Astrocyte (in vitro differentiated cells and primary cell): ENCODE results near the gene SUGCT.

Experiments used
- EZH2 ChIP-seq: IDR thresholded peaks from 2 replicates; pipeline ENCODE4 v1.6.1; 2012; ENCODE audit warnings: mild to moderate bottlenecking, low read length, inconsistent platforms; ENCODE audit not compliant: insufficient read depth
- TF ChIP-seq, protein P1 (sequence below): IDR thresholded peaks from 2 replicates; pipeline ENCODE4 v1.5.1; 2011; ENCODE audit warnings: low read depth, mild to moderate bottlenecking, inconsistent platforms, low read length, moderate library complexity; ENCODE audit not compliant: insufficient read depth

- no peak for TF ChIP-seq EZH2
- TF ChIP-seq, protein P1, sequence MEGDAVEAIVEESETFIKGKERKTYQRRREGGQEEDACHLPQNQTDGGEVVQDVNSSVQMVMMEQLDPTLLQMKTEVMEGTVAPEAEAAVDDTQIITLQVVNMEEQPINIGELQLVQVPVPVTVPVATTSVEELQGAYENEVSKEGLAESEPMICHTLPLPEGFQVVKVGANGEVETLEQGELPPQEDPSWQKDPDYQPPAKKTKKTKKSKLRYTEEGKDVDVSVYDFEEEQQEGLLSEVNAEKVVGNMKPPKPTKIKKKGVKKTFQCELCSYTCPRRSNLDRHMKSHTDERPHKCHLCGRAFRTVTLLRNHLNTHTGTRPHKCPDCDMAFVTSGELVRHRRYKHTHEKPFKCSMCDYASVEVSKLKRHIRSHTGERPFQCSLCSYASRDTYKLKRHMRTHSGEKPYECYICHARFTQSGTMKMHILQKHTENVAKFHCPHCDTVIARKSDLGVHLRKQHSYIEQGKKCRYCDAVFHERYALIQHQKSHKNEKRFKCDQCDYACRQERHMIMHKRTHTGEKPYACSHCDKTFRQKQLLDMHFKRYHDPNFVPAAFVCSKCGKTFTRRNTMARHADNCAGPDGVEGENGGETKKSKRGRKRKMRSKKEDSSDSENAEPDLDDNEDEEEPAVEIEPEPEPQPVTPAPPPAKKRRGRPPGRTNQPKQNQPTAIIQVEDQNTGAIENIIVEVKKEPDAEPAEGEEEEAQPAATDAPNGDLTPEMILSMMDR: no peak
Measured at GRCh38 chr7:40346554-40346953, 211.7 kb downstream of the SUGCT start.
